Nephron (organoid): ENCODE measurements around the gene DCP2.

ENCODE experiments used
- H3K27ac Mint-ChIP-seq, 3 experiments: 2 replicates each; pipeline ENCODE4 v1.8.0; 2020; ENCODE audit warnings: mixed read lengths in 3 of 3, mild to moderate bottlenecking in 2 of 3, moderate library complexity in 1 of 3
- H3K27me3 Mint-ChIP-seq: 2 replicates; pipeline ENCODE4 v1.8.0; 2021; ENCODE audit warnings: low read depth, mild to moderate bottlenecking, moderate library complexity, mixed read lengths
- H3K36me3 Mint-ChIP-seq: 2 replicates; pipeline ENCODE4 v1.8.0; 2020; ENCODE audit warnings: low read depth, mixed read lengths
- H3K4me1 Mint-ChIP-seq: 2 replicates; pipeline ENCODE4 v1.8.0; 2020; ENCODE audit warnings: mixed read lengths
- H3K4me3 Mint-ChIP-seq, 3 experiments: 2 replicates each; pipeline ENCODE4 v1.8.0; 2020; ENCODE audit warnings: mild to moderate bottlenecking in 3 of 3, mixed read lengths in 3 of 3, moderate library complexity in 2 of 3
- H3K9me3 Mint-ChIP-seq: 2 replicates; pipeline ENCODE4 v1.8.0; 2020; ENCODE audit warnings: mixed read lengths
- CTCF ChIP-seq, 3 experiments: fragments of 200-600 bp; sonication (generic); IDR thresholded peaks; one replicate each; pipeline ENCODE4 v1.5.0; 2021; ENCODE audit warnings: antibody characterized with exemption in 3 of 3; ENCODE audit not compliant: unreplicated experiment in 3 of 3

The DCP2 gene

GRCh38 chr5:113026211-113026610 lies 49.6 kb downstream of the DCP2 start:
- Mint-ChIP-seq H3K4me1 (peaks cover 16% of the 10 kb centered on the region), H3K36me3 (peaks cover 73% of the 10 kb centered on the region), H3K27ac (peak overlapping the region; percentile 26 to 62 (median 33)), H3K27me3 (no peaks in the 10 kb centered on the region), H3K9me3 (no peaks in the 10 kb centered on the region), H3K4me3 (no peak overlapping the region)
- no peak for TF ChIP-seq CTCF (IDR thresholded peaks at IDR 0.05; ENCODE audit: unreplicated experiment in 3 of 3)

- no peak for TF ChIP-seq CTCF (IDR thresholded peaks at IDR 0.05; ENCODE audit: unreplicated experiment in 3 of 3)
- peak overlapping the region in 1 of 3 experiments; percentile 47 for H3K27ac Mint-ChIP-seq
- peaks cover 67% of the 10 kb centered on the region for H3K36me3 Mint-ChIP-seq
- no peaks in the 10 kb centered on the region for H3K27me3 Mint-ChIP-seq
- no peak overlapping the region for H3K4me3 Mint-ChIP-seq
- H3K4me1 Mint-ChIP-seq: peaks cover 21% of the 10 kb centered on the region
- no peaks in the 10 kb centered on the region for H3K9me3 Mint-ChIP-seq
Observed at GRCh38 chr5:113027015-113027414, 50.4 kb downstream of the DCP2 start.

DNA sequence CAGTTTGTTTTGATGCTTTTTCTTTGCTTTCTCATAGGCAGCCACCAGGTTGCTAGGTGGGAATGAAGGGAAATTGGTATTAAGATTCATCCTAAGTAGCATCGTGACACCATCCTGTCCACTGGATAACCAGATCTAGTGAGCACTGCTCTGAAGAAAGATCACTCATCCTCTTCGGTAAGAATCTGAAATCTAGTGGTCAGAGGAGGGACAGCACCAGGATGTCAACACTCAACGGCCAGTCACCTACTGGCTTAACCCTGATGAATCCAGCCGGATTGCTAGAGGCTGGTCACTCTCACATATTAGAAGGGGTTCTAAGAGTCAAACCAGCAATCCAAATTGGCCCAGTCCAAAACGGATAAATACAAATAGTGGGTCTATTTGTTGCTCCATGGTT lies 50.8 kb downstream of the DCP2 start:
- Mint-ChIP-seq H3K4me1 (peaks cover 21% of the 10 kb centered on the region), H3K27ac (peak overlapping the region in 1 of 3 experiments; percentile 47), H3K36me3 (peaks cover 64% of the 10 kb centered on the region), H3K9me3 (no peaks in the 10 kb centered on the region), H3K27me3 (no peaks in the 10 kb centered on the region), H3K4me3 (no peak overlapping the region)
- no peak for TF ChIP-seq CTCF (IDR thresholded peaks at IDR 0.05; ENCODE audit: unreplicated experiment in 3 of 3)

GRCh38 chr5:113029614-113030013 lies 53.0 kb downstream of the DCP2 start:
- H3K27me3 Mint-ChIP-seq: no peaks in the 10 kb centered on the region
- peaks cover 51% of the 10 kb centered on the region for H3K36me3 Mint-ChIP-seq
- H3K4me3 Mint-ChIP-seq: no peak overlapping the region
- H3K27ac Mint-ChIP-seq: peak overlapping the region in 2 of 3 experiments; percentile 15 to 19
- TF ChIP-seq CTCF (IDR thresholded peaks at IDR 0.05; ENCODE audit: unreplicated experiment in 3 of 3): no peak
- H3K4me1 Mint-ChIP-seq: peaks cover 21% of the 10 kb centered on the region
- no peaks in the 10 kb centered on the region for H3K9me3 Mint-ChIP-seq

DNA sequence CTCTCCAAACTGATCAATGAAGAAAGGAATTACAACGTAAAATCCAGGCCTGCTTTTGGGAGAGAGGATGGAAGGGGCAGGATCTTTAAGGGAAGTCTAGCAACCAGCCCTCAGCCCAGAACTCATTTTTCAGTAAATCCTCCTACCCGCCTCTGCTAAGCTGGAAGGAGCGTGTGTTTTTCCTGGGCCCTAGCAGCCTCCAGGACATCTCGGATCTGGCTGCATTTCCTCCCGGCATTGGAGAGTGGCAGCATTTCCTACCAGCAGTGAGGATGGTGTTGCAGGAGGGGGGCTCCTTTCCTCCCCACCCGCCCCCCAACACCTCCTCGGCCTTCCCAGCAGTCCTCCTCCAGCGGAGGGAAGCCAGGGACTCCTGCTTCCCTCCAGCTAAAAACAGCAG lies 54.5 kb downstream of the DCP2 start:
- H3K27me3 Mint-ChIP-seq: no peaks in the 10 kb centered on the region
- H3K4me1 Mint-ChIP-seq: peaks cover 27% of the 10 kb centered on the region
- H3K9me3 Mint-ChIP-seq: no peaks in the 10 kb centered on the region
- H3K27ac Mint-ChIP-seq: peak overlapping the region; percentile 39 to 73 (median 67)
- TF ChIP-seq CTCF (IDR thresholded peaks at IDR 0.05; ENCODE audit: unreplicated experiment in 3 of 3): no peak
- peaks cover 57% of the 10 kb centered on the region for H3K36me3 Mint-ChIP-seq
- H3K4me3 Mint-ChIP-seq: no peak overlapping the region

- H3K4me1 Mint-ChIP-seq: peaks cover 26% of the 10 kb centered on the region
- H3K9me3 Mint-ChIP-seq: no peaks in the 10 kb centered on the region
- peaks cover 57% of the 10 kb centered on the region for H3K36me3 Mint-ChIP-seq
- no peaks in the 10 kb centered on the region for H3K27me3 Mint-ChIP-seq
- no peak overlapping the region for H3K4me3 Mint-ChIP-seq
- peak overlapping the region in 2 of 3 experiments; percentile 59 to 67 for H3K27ac Mint-ChIP-seq
- no peak for TF ChIP-seq CTCF (IDR thresholded peaks at IDR 0.05; ENCODE audit: unreplicated experiment in 3 of 3)
Observed at GRCh38 chr5:113031557-113031956, 55.0 kb downstream of the DCP2 start.
